Ishikawa (cell line): ENCODE results near the gene KLHL35.

Source experiments
- CEBPB ChIP-seq: IDR thresholded peaks from 2 replicates; pipeline ENCODE4 v1.6.1; 2012
- CREB1 ChIP-seq: IDR thresholded peaks from 2 replicates; pipeline ENCODE4 v1.6.1; 2012; ENCODE audit warnings: low read depth
- EGR1 ChIP-seq: IDR thresholded peaks from 2 replicates; pipeline ENCODE4 v1.6.1; 2012
- EP300 ChIP-seq: IDR thresholded peaks from 2 replicates; pipeline ENCODE4 v1.6.1; 2012; ENCODE audit warnings: borderline replicate concordance
- FOXM1 ChIP-seq: IDR thresholded peaks from 2 replicates; pipeline ENCODE4 v1.6.1; 2012; ENCODE audit warnings: low read depth, borderline replicate concordance
- MAX ChIP-seq: IDR thresholded peaks from 2 replicates; pipeline ENCODE4 v1.6.1; 2012
- NFIC ChIP-seq: IDR thresholded peaks from 2 replicates; pipeline ENCODE4 v1.6.1; 2012
- RAD21 ChIP-seq: IDR thresholded peaks from 2 replicates; pipeline ENCODE4 v1.6.1; 2012; ENCODE audit warnings: low read depth
- REST ChIP-seq: IDR thresholded peaks from 2 replicates; pipeline ENCODE4 v1.6.1; 2012; ENCODE audit warnings: low read depth, mild to moderate bottlenecking
- TAF1 ChIP-seq: IDR thresholded peaks from 2 replicates; pipeline ENCODE4 v1.6.1; 2012; ENCODE audit warnings: low read depth, mild to moderate bottlenecking
- TCF12 ChIP-seq: IDR thresholded peaks from 2 replicates; pipeline ENCODE4 v1.6.1; 2012; ENCODE audit warnings: low read depth
- TEAD4 ChIP-seq: IDR thresholded peaks from 2 replicates; pipeline ENCODE4 v1.6.1; 2012
- USF1 ChIP-seq: IDR thresholded peaks from 2 replicates; pipeline ENCODE4 v1.6.1; 2012
- YY1 ChIP-seq: IDR thresholded peaks from 2 replicates; pipeline ENCODE4 v1.6.1; 2012; ENCODE audit warnings: low read depth
- ZBTB7A ChIP-seq: IDR thresholded peaks from 2 replicates; pipeline ENCODE4 v1.6.1; 2012; ENCODE audit warnings: low read depth

The KLHL35 gene

GRCh38 chr11:75474878-75475766 is 42.1 kb upstream of the KLHL35 start:
- no peak for TF ChIP-seq EGR1
- no peak for TF ChIP-seq CREB1
- no peak for TF ChIP-seq TAF1
- TF ChIP-seq YY1, result no peak
- no peak for TF ChIP-seq REST
- no peak for TF ChIP-seq ZBTB7A
- TF ChIP-seq CEBPB, result peak; percentile 83
- no peak for TF ChIP-seq TCF12

GRCh38 chr11:75474240-75474639 is 41.2 kb upstream of the KLHL35 start:
- TF ChIP-seq EGR1, result no peak
- TF ChIP-seq CEBPB, result no peak
- no peak for TF ChIP-seq FOXM1
- TF ChIP-seq CREB1, result no peak
- TF ChIP-seq TEAD4, result no peak
- TF ChIP-seq NFIC, result no peak
- no peak for TF ChIP-seq EP300
- no peak for TF ChIP-seq ZBTB7A
- no peak for TF ChIP-seq RAD21
- no peak for TF ChIP-seq YY1
- no peak for TF ChIP-seq REST
- no peak for TF ChIP-seq USF1
- TF ChIP-seq TCF12, result no peak
- TF ChIP-seq MAX, result no peak
- no peak for TF ChIP-seq TAF1

- TF ChIP-seq CEBPB, result no peak
Observed at GRCh38 chr11:75473684-75474083, 40.7 kb upstream of the KLHL35 start.

GRCh38 chr11:75472081-75472732 is 39.2 kb upstream of the KLHL35 start:
- 0 out of 2 replicates have a peak, but pooled peaks have one; percentile 16 for TF ChIP-seq TEAD4
- no peak for TF ChIP-seq TCF12

- TF ChIP-seq EP300, result no peak
- peak; percentile 45; the same call in 1 of the 2 replicates for TF ChIP-seq NFIC
- peak; percentile 56 for TF ChIP-seq TCF12
Observed at GRCh38 chr11:75471176-75471973, 38.4 kb upstream of the KLHL35 start.

GRCh38 chr11:75470476-75471080 is 37.6 kb upstream of the KLHL35 start:
- TF ChIP-seq NFIC (no peak), ZBTB7A (no peak), REST (no peak), USF1 (no peak), EGR1 (no peak), CREB1 (no peak), TAF1 (no peak), EP300 (no peak), FOXM1 (no peak), CEBPB (no peak), TEAD4 (no peak)
